NCI-H2196 treated with DMSO at 0.1 percent for 48 hours (cell line): ENCODE results near the gene TPPP.

Experiments used
- DNase-seq: peaks from one replicate; lab custom pipeline; 2025; ENCODE audit not compliant: unreplicated experiment; lab: John Stamatoyannopoulos, UW

The TPPP gene

DNA sequence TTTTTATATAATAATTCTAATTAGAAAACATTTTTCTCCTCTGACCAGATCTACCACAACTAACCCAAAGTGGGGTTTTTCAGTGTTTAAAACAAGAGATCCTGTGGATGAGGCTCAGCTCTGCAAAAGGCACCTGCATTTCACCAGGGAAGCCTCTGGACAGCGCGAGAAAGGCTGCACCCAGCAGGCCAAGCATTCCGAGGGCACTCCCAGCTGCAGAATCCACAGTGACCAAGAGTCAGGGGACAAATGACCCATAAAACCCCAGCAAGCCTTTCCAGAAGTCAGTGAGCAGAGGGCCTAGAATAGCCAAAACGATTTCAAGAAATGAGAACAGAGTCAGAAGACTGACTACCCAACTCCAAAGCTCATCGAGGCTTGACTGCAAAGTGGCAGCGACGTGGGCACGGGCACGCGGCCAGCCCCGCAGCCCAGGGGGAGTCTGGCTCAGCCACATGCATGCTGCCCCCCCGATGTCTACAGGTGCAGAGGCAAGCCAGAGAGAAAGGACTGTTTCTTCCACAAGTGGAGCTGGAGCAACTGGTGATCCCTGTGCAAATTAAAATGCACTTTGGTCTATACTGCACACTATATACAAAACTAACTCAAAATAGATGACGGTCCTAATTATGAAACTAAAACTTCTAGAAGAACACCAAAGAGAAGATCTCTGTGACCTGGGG is 26.2 kb downstream of the TPPP start:
- no peak for DNase-seq

DNA sequence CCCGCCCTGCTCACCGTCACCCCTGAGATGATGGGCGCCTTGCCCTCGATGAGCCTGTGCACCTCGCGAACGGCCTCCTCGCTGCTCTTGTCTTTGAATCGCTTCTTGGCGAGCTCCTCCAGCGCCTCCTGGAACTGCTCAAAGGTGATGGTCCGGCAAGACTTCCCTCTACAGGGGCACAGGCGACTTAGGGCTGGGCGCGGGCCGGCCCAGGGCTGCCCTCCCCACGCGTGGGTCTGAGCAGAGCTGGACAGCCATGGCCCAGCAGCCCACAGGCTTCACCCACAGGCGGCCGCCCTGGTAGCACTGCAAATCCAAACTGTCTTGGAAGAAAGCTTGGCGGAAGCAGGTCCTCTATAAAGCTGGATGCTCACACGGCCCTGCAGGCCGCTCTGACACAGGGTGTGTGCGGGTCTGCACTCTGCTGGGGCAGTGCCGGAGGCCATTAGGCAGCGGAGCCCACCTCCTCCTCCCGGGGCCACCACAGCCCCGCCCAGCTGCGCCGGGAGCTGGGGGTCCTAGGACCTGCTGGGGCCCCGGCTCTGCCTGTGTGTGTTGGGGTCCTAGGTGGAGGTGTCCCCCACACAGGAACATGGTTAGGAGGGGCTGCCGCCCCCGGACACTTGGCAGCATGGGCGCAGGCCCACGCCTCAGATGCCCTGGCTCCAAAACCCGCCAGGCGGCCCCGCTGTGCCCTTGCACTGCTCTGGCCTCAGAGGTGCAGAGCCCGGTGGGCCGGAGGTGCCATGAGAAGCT is 27.0 kb downstream of the TPPP start:
- no peak for DNase-seq

DNA sequence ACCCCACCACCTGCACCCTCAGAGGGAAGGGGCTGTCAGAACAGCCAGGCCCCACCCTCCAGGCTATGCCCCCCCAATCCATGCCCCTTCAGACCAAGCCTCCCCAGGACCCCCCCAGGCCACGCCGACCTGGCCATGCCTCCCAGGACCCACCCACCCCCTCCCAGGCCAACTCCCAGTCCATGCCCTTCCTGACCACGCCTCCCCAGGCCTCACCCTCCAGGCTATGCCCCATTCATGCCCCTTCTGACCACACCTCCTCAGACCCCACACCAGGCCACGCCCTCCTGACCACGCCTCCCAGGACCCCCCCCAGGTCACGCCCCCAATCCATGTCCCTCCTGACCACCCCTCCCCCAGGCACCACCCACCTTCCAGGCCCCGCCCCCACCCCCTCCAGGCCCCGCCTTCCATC is 27.6 kb downstream of the TPPP start:
- DNase-seq: no peak

DNA sequence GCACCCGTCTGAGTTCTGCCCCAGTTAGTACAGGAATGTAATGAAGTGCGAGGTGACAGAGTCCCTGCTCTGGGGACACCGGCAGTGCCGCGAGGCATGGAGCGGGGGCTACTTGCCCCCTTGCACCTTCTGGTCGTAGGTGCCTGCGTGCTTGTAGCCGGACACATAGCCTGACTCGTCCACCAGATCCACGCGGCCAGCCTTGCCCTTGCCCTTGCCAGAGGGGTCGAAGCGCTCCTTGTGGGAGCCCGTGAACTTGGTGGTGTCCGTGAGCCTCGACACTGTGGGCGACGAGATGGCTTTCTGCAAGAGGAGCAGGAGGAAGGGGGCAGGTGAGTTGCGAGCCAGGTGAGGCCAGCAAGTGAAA is 28.2 kb downstream of the TPPP start:
- no peak for DNase-seq

DNA sequence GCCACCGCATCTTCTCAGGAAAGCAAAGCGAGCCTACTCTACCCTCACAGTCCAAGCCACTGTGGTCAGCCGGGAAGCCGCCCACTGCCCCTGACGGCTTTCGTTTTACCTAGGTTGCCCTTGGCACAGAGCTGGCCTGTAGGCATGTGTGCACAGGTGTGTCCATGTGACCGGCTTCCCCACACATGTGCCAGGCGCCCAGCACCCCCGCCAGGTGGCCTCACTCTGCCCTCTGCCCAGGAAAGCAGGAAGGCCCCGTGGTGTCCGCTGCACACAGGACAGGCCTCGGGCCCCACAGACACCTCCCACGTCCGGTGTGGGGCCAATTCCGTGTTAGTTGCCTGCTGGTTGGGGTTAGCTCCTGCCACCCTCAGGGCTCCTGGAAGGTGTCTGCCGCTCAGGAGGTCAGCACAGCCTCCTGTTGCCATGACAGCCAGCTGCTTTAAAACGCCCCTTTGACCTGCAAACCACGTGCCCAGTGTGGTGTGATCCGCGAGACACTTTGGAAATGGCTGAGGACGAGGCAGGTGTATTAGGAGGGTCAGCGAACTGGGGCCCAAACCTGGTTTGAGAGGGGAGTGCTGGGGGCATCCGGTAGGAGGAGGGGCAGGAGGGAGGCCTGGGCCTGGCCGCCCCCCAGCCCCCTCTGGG is 28.7 kb downstream of the TPPP start:
- no peak for DNase-seq

DNA sequence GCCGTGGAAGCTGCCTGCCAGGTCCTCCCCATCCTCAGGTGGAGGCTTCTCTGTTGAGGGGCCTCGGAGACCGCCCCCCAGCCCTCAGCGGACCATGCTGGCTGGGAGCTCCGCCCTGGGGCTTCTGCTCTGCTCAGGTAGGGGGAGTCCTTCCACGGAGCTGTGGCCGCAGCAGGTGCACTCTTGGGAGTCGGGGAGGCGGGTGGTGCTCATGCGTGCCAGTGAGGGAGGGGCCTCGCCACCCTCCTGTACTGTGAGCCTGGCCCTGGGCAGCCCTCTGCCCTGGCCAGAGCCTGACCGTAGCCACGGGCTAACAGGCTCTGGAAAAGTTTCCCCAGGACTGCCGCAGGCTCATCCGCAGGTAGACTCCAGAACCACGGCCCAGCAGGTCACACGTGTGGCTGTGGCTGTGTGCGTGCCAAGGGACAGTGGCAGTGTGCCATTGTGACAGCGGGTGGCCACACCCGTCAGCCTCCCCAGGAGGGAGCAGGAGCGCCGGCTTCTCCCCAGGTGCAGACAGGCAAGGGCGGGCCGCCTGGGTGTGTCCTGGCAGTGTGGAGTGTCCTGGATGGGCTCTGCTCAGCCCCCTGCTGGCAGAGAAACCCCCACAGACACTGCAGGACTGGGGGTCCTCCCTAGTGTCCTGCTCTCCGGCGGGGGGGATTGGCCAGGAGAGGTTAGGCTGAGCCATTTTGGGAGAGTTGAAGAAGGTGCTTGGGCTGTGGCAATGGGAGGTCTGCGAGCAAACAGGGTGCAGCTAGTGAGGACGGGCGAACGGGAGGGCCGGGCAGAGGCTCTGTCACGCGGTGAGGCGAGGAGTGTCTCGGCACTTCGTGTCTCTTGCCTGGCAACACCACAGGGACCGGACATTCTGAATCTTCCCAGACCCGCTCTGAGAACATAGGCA is 29.5 kb downstream of the TPPP start:
- DNase-seq: no peak

DNA sequence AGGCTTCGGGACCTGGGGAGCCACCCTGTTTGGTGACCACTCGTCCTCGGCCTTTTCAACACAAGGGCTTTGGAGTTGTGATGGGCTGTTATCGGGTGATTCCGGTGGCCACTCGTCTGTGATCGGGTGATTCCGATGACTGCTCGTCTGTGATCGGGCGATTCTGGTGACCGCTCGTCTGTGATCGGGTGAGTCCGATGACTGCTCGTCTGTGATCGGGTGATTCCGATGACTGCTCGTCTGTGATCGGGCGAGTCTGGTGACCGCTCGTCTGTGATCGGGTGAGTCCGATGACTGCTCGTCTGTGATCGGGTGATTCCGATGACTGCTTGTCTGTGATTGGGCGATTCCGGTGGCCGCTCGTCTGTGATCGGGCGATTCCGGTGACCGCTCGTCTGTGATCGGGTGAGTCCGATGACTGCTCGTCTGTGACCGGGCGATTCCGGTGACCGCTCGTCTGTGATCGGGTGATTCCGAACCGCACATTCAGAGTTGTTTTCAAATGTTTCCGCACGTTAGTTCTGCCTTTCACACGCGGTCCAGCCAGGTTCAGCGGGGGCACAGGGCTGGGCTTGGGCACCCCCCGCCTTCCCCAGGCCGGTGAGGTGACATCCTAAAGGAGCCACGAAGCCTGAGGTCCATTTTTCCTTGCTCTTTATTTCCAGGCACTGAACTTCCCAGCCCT is 30.3 kb downstream of the TPPP start:
- DNase-seq: no peak

DNA sequence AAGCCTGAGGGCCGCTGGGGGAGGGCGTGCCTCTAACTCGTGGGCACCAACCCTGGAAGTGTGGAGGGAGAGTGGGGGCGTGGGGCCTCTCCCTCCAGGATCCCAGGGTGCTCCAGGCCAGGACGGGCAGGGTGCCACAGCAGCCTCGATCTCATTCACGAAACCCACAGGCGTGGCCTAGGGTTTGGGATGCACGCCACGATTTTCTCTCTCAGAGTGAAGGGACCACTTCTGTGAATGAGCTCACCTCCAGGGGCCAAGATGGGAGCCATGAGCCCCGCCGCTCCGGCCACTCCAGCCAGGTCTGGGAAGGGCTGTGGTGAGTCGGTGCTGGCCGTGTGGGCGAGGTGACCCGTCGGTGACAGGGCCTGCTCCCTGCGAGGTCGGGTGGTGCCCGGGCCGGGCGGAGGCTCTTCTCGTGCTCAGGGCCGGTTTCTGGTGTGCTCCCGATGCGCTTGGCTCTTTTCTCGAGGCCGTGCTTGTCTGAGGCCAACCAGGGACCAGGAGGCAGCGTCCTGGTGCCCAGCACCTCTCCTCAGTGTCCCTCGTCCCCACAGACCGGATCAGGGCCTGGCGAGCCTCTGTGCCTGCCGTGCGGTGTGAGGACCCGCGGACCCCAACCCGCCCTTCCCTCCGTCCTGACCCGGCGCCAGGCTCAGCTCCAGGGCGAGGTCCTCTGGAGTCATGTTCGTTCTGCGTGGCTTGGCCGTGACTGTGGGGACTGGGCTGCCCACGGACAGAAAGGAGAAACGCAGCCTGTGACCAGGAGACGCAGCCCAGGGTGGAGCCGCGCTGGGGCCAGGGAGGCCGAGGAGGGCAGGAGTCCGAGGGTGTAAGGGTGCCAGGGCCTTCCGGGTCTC is 31.0 kb downstream of the TPPP start:
- DNase-seq: no peak

DNA sequence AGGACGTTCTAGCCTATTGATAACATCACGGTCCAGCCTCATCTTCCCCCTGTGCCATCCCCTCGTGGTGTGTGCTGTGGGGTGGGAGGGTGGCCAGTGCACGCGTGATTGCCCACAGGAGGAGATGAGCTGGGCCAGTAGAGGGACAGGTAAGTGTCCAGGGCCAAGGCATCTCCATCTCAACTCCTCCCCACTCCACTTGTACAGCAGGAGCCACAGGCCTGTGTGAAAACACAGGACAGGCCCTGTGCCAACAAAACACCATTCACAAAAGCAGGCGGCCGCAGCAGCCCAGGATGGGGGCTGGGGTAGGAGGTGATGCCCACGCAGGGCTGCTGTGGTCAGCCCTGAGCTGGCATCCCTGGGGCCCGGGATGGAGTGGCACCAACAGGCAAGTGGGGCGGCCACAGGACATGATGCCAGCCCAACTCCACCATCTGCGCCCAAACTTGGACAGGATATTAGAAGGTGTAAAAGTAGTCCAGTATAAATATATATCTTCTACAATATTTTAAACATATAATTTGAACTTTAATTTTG is 32.6 kb downstream of the TPPP start:
- no peak for DNase-seq

DNA sequence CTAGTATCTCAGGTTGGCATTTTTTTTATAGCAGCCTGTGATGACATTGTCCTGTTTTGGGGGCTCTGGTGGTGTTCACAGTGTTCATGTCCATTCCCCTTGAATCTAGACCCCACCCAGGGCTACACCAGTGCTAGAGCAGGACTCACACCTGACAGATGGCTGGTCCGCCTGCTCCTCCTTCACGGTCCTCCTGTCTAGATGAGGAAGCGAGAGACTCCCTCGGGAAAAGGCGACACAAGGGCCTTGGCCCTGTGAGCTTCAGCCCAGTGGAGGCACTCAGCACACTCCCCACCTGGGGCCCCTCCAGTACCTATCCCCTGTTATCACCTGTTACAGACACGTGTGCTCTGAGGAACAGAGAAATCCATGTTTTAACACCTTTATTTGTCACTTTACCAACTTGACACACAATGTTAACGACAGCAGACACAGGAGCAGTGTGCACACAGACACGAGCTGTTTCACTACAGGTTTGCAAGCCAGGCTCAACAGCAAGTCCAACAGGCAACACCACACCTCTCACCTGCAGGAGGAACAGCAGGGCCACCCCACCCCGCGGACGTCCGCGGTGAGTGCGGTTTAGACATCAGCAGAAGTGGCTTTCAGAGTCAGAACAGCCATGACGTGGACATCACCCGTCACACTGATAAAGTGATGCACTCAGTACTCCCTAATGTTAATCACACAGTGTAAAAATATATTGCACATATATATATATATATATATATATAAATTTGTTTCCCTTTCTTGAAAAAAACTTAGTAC is 33.5 kb downstream of the TPPP start:
- DNase-seq: no peak

DNA sequence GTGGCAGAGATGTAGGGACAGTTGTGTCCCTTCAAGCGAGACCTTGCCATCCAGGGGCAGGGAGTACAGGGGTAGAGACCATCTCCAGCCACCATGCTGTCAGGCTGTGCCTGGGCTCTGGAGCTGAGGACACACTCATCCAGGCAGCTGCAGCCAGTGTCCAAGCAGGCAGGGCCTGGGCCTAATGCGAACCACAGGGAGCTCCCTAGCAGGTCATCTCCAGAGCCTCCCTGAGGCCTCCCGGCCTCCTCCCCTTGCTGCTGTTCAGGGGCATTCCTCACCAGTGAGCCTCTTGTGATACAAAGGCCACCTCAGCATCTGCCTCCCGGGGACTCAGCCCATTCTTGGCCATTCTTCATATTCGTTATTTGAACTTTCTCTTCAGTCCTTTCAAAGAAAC is 35.0 kb downstream of the TPPP start:
- DNase-seq: no peak

DNA sequence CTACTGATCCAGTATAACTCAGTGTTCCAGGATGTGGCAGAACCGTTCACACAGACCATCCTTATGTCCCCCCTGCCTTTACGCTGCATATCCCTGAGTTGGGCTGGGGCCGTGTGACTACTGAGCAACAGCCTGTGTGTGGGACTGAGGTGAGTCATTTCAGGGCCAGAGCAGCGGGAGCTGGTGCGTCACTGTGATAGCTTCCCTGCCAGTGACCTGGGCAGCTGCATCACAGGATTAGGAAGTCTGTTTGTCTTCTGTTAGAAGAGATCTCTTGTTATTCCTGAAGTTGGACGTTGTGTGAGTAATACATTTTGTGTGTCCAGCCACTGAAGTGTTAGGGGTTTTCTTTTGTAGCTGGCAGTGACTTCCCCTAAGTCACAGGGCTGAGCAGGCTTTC is 35.6 kb downstream of the TPPP start:
- no peak for DNase-seq

DNA sequence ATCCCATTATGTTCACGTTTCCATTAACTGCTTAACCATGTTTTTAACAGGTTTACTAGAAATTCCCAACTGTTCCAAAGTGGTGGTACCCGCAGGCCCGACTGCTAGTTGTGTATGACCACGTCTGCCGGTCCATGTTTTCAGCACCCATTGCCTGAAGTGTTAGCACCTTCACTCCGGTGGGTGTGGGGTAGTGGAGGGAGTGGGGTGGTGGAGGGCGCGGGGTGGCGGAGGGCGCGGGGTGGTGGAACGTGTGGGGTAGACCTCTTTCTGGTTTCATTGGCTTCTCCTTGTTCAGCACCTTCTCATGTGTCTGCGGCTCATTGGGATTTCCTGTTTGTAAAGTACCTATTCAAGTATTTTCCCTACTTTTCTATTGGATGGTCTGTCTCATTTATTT is 37.7 kb downstream of the TPPP start:
- DNase-seq: no peak

DNA sequence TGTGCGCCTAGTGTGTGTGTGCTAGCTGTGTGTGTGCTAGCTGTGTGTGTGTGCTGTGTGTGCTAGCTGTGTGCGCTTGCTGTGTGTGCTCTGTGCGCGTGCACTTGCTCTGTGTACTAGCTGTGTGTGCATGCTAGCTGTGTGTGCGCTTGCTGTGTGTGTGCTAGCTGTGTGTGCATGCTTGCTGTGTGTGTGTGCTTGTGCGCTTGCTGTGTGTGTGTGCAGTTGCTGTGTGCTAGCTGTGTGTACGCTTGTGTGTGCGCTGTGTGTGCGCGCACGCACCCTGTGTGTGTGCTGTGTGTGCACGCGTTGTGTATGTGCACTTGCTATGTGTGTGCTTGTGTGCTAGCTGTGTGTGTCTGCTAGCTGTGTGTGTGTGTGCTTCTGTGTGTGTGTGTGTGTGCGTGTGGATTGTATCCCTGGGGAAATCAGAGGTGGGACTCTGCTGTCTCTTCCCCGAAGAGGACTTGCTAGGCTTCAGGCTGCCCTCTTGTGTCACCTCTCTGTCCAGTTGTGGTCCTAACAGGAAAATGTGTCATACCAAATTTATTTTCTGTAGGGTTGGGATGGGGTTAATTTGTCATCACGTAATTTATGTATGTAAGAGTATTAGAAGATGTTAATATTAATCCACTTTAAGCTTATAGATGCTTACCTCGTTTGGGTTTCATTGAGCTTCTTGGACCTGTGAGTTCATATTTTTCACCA is 38.9 kb downstream of the TPPP start:
- no peak for DNase-seq

DNA sequence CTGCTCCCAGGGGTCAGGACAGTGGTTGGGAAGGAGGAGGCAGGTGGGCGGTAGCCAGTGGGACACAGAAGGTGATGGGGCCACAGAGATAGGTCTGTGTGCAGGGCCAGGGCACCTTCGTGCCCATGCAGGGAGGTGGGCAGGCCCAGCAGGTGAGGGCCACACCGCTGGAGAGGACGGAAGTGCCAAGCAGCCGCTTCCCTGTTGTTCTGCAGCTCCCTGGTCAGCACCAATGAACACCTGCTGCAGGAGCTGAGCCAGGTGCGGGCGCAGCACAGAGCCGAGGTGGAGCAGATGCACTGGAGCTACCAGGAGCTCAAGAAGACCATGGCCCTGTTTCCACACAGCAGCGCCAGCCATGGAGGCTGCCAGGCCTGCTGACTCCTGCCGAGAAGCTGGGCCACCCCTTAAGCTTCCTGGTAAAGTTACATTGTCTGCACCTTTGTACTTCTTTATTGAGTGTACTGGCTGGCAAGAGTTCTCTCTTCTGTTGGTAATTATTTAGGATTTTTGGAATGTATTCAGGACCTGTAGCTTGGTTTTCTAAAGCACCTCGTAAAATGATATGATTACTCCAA is 40.3 kb downstream of the TPPP start:
- DNase-seq: peak; percentile 75

DNA sequence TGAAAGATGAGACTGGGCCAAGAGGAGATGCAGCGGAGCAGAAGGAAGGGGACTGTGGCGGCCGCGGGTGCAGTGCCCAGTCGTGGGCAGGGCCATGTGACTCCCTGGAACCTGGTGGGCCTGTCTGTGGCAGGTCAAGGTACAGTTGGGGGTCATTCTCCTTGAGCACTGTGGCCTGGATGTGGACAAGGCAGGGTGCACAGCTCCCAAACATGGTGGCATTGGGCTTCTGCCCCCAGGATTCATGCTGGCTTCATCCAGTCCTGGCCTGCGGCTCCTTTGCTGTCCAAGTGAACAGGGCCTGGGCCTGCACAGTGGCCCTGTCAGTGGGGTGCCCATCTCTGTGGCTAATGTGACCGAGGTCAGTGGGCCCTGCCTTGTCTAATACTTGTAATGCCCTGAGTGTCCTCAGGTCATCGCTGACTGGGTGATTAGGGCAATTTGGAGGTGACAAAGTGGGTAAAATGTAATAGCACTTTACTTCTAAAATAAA is 41.1 kb downstream of the TPPP start:
- no peak for DNase-seq

DNA sequence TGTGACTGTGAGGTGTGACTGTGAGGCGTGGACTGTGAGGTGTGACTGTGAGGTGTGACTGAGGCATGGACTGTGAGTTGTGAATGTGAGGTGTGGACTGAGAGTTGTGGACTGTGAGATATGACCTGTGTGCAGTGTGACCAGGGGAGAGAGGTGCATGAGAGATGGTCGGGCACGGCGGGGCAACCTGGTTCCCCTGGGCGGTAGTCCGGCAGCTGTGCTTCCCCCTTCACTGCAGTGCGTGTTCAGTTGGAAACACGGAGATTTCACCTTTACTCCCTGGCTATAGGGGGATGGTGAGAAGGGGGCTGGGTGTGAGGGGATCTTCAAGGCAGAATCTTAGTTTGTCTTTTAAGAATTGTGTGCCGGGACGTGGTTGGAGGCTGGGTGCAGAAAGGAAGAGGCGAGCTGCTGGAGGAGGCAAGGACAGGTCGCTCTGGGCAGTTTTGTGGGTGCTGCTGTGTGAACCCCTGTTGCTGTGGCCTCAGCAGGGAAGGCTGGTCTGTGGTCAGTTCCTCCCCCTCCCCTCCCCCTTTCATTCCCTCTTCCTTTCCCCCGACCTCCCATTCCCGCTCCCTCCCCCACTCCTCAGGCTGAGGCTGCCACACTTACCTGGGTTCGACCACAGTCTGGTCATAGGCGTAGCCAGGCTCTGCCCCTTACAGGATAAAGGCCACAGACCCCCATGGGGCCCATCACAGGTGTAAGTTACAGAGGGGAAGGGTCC is 41.7 kb downstream of the TPPP start:
- no peak for DNase-seq
